A549 (cell line): ENCODE data around the gene DPAGT1.

ENCODE experiments used
- BHLHE40 ChIP-seq: IDR thresholded peaks from 2 replicates; pipeline ENCODE4 v1.6.1; 2012; ENCODE audit warnings: low read depth, low read length, inconsistent platforms
- CEBPB ChIP-seq, 2 experiments: fragments of >200 bp in 1 of 2; sonication (Bioruptor Twin) in 1 of 2; formaldehyde crosslinking in 1 of 2; IDR thresholded peaks; 2 replicates each; pipeline ENCODE4 v1.6.1; 2012 to 2016
- CTCF ChIP-seq: fragments of >200 bp; sonication (Bioruptor Twin); formaldehyde crosslinking; IDR thresholded peaks from 3 replicates; pipeline ENCODE4 v1.5.1; 2016
- EP300 ChIP-seq, 2 experiments: fragments of >200 bp; sonication (Bioruptor Twin); formaldehyde crosslinking; IDR thresholded peaks; 2 replicates in 1 of 2; 3 replicates in 1 of 2; pipeline ENCODE4 v1.6.1; 2016 to 2017
- FOSL2 ChIP-seq, 2 experiments: fragments of 450-650 bp in 1 of 2; fragments of >200 bp in 1 of 2; sonication (Bioruptor Twin) in 1 of 2; formaldehyde crosslinking; IDR thresholded peaks; 2 replicates each; pipeline versions ENCODE4 v1.5.0 to v1.6.1; 2016 to 2020; ENCODE audit warnings: mild to moderate bottlenecking in 1 of 2, moderate library complexity in 1 of 2
- POLR2A ChIP-seq: IDR thresholded peaks from 2 replicates; pipeline ENCODE4 v1.6.1; 2012; ENCODE audit warnings: mild to moderate bottlenecking, low read length

GRCh38 chr11:119145551-119145950 lies 43.9 kb upstream of the DPAGT1 start:
- TF ChIP-seq POLR2A (no peak), CTCF (no peak), FOSL2 (IDR thresholded peaks at IDR 0.05) (no peak), FOSL2 (CRISPR knock-in tag; IDR thresholded peaks at IDR 0.05) (no peak), BHLHE40 (no peak), EP300 (IDR thresholded peaks at IDR 0.05) (no peak), CEBPB (IDR thresholded peaks at IDR 0.05) (no peak)
